Measurements from ENCODE around the gene ZNF674.
A peak's percentile ranks its signal among the peaks of the same experiment; 100 is the strongest.
"Not testable (repeated sequence)": the region's sequence is repeated elsewhere in the genome, so short reads cannot be mapped to it uniquely, and the experiment has no call there.

ZNF674 gene

DNA sequence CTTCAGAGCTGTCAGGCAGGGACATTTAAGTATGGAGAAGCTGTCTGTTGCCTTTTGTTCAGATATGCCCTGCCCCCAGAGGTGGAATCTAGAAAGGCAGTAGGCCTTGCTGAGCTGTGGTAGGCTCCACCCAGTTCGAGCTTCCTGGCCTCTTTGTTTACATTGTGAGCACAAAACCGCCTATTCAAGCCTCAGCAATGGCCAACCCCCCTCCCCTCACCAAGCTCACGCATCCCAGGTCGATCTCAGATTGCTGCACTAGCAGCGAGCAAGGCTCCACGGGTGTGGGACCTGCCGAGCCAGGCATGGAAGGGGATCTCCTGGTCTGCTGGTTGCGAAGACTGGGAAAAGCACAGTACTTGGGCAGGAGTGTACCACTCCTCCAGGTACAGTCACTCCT, 59.3 kb downstream of the ZNF674 start:
- no peak for DNase-seq (ENCODE audit: extremely low spot score, insufficient read length, low read depth)
- no peak for FAIRE-seq

DNA sequence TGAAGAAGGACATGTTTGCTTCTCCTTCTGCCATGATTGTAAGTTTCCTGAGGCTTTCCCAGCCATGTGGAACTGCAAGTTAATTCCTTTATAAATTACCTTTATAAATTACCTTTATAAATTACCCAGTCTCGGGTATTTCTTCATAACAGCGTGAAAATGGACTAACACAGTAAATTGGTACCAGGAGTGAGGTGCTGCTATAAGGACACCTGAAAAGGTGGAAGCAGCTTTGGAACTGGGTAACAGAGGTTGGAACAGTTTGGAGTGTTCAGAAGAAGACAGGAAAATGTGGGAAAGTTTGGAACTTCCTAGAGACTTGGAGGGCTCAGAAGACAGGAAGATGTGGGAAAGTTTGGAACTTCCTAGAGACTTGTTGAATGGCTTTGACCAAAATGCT, 66.6 kb downstream of the ZNF674 start:
- DNase-seq (ENCODE audit: extremely low spot score, insufficient read length, low read depth); FAIRE-seq: not testable (repeated sequence)

DNA sequence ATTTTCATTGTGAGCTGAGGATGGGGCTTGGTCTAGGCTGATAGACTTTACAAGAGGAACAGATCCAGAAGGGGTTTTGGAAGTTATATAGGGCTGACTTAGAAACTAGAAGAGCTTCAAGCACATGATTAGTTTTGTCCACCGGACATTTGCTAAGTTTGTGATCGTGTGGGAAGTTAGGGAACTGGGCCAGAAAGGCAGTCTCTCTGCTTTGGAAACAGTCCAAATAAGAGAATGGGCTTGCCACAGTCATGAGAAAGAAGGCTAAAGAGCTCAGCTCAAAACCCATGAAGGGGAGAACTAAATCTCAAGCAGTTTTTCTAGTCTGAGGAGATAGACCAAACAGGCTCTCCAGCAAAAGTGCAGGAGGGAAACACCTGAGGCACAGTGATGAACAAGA, 67.8 kb downstream of the ZNF674 start:
- DNase-seq (ENCODE audit: extremely low spot score, insufficient read length, low read depth) (no peak), FAIRE-seq (no peak)

DNA sequence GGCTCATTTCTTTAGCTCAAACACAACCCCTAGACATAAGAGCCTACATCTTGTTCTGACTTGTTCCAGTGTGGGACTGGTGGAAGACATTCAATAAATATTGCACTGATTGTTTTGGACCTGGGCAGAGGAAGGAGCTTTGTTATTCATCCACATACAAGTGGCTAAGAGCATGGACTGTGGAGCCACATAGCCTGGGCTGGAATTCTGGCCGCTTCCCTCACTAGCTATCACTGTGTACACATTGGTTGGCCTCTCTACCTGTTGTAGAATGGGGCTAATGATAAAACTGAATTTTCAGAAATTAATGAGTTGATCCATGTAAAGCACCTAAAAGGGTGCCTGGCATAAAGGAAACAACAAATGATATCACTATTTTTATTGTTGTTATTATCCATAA, 80.0 kb downstream of the ZNF674 start:
- no peak for FAIRE-seq
- DNase-seq (ENCODE audit: extremely low spot score, insufficient read length, low read depth): no peak

DNA sequence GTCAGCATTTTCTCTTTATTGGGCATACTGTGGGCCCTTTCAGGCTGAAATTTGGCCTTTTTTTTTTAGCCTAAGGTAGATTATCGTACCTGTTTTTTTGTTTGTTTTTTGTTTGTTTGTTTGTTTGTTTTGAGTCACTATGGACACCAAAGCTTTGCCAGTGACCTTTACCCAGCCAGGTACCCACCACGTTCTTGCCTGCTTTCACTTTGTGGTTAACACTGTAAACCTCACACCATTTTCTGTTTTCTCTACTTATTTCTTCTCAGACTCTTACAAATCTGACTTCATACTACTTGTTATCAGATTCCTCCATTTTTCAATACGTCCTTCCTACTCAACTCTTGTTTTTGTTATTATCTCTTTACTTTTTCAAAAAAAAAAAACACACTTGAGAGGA, 81.5 kb downstream of the ZNF674 start:
- peak; percentile 73 for FAIRE-seq
- DNase-seq (ENCODE audit: extremely low spot score, insufficient read length, low read depth): no peak

DNA sequence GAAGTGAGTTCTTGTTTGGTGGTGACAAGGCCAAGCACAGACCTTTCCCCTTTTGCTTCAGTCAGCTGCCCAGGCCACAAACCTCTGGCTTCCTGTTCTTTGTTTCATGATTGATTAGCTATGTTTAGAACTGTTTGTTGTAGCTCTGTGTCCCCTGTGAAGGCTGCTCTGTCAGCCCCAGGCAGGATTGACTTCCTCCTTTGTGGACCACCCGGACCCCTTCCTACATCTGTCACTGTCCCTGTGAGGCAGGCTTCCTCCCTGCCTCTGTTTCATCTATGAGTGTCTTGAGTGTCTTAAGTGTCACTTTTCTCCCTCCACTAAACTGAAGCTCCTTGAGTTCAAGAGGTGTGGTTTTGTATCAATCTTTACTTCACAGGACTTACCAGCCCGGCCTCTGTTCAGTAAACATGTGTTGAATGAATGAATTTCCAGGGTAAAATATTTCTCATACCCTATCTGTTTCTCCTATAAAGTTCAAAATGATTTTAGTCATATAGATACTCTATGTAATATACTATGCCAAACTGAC, 83.5 kb downstream of the ZNF674 start:
- DNase-seq (ENCODE audit: extremely low spot score, insufficient read length, low read depth) (no peak), FAIRE-seq (peak; percentile 92)

DNA sequence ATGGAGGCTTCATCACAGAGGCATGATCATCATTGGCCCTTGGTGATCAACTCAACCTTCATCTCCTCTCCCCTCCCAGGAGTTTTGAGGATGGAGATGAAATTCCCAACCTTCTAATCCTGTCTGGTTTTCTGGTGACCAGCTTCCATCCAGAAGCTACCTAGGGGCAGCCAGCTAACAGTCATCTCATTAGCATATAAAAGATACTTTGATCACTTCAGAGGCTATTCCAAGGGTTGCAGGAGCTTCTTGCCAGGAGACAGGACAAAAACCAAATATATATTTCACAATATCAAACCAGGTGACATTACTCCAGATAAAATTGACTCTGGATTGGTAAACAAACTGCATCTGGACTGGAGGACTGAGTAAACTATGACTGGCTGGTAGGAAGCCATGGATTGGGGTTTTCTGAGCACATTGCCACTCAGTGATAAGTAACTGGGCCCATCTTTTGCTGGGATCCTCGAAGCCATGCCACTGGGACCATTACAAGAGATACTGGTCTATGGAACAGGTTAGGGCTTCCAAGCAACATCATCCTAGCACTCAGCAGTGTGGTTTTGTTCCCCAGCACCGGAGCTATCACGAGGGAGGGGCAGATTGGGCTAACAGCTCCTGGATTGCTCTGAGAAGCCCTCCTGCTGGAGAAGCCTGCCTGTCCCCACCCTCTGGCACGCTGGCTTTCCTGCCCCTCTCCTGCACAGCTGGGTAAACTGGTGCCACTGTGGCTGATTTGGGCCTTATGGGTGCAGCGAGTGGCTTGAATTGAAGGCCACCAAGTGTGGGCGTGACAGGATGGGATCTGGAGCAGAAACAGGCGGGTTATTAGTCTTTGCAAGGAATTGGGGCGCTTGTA, 84.2 kb downstream of the ZNF674 start:
- not testable (repeated sequence) for DNase-seq (ENCODE audit: extremely low spot score, insufficient read length, low read depth)
- FAIRE-seq: peak; percentile 59

DNA sequence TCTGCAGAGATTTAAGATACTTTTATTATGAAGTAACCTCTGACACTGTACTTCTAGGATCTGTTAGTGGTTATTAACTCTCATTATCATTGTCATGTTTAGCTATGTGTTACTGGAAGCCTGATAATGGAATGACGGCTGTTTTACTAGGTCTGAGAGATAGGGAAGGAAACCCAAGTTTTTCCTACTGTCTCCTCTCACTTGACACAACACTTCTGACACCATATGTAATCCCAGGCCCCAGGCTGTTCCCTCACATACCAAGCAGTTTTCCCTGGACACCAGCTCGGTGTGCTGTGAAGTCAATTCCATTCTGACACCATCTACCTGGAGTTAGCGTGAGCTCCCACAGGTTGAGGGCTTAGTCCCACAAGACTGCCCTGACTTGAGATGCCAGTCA, 85.6 kb downstream of the ZNF674 start:
- DNase-seq (ENCODE audit: extremely low spot score, insufficient read length, low read depth): no peak
- no peak for FAIRE-seq

DNA sequence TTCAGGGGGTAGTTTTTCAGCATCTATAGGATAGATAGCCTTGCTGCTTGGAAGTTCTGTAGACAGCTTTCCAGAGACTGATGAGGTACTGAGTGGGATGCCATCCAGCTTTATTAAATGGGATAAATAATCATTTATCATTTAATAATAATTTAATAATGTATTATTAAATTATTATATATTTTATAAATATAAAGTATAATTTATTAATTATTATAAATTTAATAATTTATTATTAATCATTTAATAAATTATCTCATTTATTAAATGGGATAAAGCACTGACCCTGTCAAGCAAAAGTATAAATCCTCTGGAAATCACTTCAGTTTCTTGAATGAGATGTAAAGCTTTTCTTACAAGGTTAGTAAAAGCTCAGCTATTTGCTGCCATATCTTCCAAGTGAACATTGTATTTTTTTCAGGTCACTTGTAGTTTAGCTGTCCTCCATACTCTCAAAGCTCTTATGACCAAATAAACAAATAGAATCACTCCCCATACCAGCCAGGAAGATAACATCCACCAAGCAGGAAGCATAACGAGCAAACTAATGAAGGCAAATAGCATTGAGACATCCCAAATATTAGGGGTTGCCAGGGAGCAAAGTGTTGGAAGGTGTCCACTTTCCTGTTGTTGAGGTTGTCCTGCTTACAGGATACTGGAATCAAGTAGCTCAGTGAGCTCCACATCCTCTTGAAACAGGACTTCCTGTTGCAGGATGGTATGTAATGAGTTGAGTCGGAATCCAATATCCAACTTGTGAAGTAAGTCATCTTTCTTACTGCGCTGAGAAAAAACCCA, 88.9 kb downstream of the ZNF674 start:
- FAIRE-seq (no peak), DNase-seq (ENCODE audit: extremely low spot score, insufficient read length, low read depth) (no peak)
